ENCODE measurements around the gene S100PBP. TPM values are rescaled to one million over a fixed set of nuclear protein-coding genes. Genes with fewer than 3 reads are reported as not detected.

The S100PBP gene
- total RNA-seq, 1 donor from 2014 or later: 59.8 TPM

DNA sequence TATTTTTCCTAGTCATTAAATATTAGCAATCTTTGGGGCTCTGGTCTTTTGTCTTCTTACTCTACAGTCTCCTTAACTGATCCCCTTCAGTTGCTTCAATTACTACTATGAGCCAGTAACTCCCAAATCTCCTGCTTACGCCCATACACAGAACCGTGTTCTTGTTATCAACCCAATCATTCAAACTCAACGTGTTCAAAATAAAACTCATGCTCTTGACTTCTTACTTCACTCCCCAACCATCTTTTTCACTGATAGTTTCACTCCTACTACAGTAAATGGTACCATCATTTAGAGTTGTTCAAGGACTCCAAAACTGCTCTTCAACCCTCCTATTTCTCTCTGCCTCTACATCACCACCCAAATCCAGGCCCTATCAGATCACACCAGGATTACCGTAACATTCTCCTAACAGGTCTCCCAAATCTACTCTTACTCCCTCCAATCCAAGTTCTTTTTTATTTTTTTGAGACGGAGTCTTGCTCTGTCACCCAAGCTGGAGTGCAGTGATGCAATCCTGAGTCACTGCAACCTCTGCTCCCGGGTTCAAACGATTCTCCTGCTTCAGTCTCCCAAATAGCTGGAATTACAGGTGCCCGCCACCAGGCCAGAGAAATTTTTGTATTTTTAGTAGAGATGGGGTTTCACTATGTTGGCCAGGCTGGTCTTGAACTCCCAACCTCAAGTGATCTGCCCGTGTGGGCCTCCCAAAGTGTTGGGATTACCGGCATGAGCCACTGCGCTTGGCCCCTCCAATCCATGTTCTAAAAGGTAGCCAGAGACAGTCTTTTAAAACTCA, 3.3 kb upstream of the S100PBP start:
- ATAC-seq: no peak
- intact Hi-C loops (cut with DNase I): no loop called here

DNA sequence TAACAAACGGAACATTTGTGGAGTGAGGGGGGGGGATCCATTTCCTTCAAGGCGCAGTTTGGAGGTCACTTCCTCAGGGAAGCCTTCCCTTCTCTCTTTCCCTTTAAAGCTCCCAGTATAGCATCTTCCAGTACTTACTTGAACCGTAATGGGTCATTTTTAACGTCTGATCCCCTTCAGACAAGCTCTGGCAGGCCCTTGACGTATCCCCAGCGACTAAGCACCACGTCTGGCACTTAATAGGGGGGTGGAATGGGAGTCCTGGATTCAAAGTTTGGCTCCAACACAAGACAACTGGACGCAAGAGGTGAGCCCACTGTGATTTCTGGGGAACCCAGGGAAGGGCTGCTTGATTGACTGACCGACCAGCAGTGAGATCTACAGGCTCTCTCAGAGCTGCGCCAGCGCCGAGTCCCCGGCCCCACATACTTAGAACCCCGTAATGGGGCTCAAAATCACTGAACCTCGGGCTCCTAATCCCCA, 736 bp upstream of the S100PBP start:
- DNase-seq (ENCODE audit: low spot score): no peak
- intact Hi-C loops (cut with DNase I): no loop called here
- no peak for ATAC-seq

More for the DNA sequence above, 3.3 kb upstream of the S100PBP start:
- no peak for DNase-seq (ENCODE audit: low spot score)

DNA sequence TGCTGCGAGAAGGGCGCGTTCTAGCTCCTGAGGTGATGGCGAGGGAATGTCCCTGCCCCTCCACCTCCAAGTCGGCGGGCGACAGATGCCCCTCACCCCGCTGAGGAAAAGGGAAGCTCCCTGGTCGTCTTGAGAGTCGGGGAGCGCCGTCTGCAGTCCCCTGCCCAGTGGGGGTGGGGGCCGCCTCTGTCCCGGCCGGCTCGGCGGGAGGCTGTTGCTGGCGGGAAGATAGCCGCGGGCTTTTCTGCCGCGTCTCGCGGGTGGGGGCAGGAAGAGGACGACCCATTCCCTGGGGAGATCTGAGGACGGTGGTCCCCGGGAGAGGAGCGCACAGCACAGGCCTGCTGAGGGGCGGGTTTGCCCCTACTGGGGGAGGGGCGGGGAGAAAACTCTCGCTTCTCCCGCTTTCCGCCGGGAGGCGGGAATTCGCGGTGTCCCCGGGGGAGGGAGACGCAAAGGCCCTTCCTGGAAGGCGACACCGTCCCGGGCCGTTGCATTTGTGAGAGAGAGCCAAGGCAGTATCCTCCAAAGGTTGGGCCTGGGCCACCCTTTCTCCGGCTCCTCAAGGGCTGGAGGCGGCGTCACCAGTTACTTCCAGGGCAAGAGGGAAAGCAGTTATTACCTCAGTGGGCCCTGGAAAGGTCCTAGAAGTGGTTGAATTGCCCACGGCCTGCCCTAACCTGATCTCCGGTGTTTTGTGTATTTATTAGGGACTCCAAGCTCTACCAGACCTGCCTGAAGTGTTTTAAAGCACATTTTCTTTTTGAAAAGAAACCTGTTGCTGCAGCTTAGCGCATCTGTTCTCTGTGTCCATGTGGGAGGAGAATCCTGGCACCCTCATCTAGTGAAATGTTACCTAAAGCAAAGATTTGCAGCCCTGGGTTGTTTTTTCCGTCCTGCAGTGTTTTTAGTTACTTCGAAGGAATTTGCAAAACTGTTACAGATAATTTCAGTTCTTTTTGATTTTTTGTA, 648 bp downstream of the S100PBP start:
- DNase-seq (ENCODE audit: low spot score): peak; percentile 83
- intact Hi-C loops (cut with DNase I): no loop called here
- peak; percentile 59 for ATAC-seq

DNA sequence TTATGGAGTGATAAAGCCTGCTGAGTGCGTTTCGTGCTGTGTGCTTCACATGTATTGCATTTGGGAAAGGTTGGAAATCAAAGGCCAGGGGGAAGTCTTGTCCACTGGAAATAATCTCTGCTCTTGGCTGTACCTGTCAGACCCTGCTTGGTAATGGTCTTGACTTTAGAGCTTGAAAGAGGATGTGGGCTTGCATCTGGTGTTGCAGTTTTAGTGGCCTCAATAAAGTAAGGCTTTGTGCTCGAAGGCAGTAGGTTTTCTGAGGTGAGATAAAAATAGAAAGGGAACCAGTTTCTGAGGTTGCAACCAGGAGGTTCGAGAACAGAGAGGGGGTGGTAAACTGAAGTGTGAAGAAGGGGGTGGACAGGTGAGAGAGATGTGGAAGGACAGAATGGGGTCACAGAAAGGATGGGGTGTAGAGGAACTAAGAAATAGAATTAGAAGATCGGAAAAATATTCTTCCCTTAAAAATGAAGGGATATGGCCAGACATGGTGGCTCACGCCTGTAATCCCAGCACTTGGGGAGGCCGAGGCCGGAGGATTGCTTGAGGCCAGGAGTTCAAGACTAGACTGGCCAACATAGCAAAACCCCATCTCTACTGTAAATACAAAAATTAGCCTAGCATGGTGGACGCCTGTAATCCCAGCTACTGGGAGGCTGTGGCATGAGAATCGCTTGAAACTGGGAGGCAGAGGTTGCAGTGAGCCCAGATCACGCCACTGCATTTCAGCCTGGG, 1.5 kb downstream of the S100PBP start:
- intact Hi-C loops (cut with DNase I): no loop called here
- DNase-seq (ENCODE audit: low spot score): no peak
- no peak for ATAC-seq

DNA sequence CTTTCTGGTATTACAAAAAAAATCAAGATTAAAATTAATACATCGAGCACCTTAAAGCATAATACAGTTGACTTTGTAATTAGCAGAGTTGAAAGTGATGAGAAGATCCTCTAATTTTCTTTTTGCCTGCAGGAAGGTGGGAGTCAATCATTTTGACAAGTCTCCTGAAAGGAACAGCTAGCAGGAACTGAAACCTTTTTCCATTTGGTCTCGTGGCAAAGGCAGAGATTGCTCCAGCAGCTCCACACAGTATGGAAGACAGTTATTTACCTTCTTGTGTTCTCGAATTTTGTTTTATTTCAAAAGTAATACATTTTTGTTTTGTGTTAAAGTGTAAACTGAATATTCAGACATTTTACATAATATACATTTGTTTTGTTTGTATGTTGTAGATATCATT, 7.7 kb downstream of the S100PBP start:
- DNase-seq (ENCODE audit: low spot score): no peak
- ATAC-seq: no peak
- intact Hi-C loops (cut with DNase I): no loop called here

DNA sequence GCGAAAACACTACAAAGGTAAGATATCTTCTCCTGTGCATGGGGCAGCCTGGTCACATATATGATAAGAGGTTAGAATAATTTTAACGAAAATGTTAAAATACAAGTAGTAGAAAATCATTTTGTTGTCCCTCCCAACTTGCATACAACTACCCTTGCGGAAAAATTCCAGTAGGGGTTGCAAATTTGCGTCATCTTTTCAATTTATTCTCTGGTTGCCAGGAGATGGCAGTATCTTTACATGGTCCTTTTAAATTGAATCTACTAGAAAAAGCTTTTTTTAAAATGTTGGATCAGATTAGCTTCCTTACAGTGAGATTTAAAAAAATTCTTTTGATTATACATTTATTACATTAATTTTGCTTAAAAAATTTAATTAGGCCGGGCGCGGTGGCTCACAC, 10.9 kb downstream of the S100PBP start:
- no peak for ATAC-seq
- DNase-seq (ENCODE audit: low spot score): no peak
- intact Hi-C loops (cut with DNase I): no loop called here

DNA sequence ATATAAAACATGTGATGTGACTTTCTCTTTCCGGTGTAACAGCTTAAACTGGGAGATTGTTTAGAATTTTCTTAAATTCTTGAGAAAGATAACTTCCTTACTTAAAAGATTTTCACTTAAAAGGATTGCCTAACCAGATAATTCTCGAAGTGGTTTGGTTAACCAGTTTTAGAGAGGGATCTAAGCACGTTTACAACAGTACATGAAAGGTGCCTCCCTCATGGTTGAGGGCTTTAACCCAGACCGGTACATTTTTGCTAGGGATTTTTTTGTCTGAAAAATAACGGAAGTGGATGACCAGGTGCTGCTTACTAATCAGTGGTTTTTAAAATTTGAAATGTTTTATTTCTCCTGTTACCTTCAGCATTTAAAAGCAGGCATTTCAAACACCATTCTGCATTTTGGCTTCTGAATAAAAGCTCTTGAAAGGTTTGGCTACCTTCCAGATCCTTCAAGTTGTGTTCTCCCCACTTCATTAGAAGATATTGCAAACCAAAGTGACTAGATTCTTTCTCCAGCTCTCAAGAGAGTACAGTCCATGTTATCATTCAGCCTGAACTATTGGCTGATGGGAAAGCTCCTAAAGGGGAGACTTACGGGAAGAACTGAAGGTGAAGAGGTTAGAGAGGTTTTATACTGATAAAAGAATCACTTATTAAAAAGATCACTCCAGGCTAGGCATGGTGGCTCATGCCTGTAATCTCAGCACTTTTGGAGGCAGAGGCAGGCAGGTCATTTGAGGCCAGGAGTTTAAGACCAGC, 12.8 kb downstream of the S100PBP start:
- intact Hi-C loops (cut with DNase I): no loop called here
- no peak for ATAC-seq
- DNase-seq (ENCODE audit: low spot score): no peak

DNA sequence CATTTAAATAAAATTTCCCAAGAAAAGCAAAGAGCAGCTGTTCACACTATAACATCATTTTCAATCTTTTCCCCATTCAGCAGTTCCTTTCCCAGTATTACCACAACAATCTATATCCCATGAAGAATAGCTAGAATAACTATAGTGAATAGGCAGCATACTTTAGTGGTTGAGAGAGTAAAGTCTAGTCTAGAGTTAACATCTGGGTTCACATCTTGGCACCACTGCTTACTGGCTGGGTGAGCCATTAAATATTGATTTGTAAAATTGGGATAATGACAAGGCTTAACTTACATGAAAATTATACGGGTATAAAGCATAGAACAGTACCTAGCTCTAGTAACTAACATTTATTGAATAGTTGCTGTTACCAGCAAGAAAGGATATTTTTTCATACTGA, 14.4 kb downstream of the S100PBP start:
- DNase-seq (ENCODE audit: low spot score): no peak
- no peak for ATAC-seq
- intact Hi-C loops (cut with DNase I): no loop called here

DNA sequence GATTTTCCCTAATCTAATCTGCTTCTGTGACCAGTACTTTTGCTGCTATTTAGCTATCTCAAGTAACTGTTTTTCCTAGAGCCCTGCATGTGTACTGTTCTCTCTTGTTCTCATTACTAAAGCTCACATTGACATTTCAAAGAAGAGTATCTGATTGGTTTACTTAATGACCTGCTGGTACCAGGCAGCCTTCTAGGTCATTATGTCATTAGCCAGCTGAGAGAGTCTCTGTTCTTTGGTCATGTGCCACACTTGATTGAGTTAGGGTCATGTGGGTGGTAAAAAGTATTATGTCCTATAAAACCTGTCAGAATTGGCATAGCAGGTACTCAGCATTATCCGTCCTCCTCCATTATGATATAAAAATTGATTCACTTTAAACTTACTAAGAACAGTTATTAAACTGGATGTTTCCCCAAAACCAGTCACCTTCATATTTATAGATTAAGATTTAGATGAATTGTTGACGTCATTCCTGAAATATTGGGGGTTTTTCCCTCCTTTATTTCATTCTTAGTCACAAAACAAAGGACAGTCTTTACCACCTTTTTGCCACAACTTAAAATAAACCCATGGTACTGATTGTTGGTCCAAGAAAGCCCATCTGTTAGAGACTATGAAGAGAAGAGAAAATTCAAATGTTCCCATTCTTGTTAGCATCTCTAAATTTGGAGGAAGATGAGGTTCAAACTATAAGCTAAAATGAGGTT, 31.1 kb downstream of the S100PBP start:
- DNase-seq (ENCODE audit: low spot score) (no peak), ATAC-seq (no peak)
- intact Hi-C loops (cut with DNase I): no loop called here

DNA sequence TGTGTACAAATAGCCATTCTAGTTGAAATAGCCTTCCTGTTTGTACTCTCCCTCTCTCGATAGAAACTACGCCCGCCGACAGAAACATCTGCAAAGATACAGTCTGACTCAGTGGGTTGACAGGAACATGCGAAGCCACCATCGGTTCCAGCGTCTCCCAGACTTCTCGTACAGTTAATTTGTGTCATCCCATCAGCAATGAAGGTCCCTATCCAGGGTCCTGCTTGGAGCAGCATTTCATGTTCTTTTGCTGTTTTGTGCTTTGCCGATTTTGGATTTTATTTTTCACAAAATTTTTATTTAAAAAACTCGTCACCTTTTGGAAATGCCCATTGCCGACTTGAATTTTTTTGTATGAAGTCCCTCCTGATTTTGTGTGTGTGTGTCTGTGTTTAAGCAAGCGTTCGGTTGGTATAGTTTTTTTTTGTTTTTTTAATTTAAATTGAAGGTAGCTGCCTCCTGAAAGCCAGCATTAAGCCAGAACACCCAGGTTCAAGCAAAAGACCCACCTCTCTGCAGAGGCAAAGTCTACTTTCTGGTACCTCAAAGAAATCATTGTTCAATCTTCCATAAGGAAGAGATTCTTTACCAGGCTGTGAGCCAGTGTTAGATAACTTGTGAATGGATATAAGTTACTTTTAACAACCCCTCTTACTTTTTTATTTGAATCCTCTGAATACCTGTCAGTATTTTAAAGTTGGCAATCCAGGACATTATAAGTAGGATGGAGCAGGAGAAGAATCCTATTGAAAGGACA, 38.6 kb downstream of the S100PBP start:
- ATAC-seq (no peak), DNase-seq (ENCODE audit: low spot score) (no peak)
- intact Hi-C loops (cut with DNase I): no loop called here

DNA sequence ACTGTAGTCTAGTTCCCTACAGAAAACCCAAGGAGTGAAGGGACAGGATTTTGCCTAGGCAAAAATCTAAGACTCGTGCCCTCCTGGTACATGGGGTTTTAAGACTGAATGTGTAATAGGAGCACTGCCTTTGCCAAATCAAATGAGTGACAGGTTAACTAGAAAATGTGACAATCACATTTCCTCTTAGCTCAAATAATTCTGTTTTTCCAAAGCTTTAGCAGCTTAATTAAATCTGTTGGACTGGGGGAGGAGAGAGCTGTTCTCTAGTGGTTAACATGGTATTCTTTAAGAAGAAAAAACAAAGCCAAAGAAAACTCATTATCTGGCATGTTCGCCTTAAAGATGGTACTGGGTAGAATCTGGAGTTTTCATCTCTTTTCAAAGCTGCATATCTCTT, 40.7 kb downstream of the S100PBP start:
- DNase-seq (ENCODE audit: low spot score) (no peak), ATAC-seq (no peak)
- intact Hi-C loops (cut with DNase I): no loop called here

DNA sequence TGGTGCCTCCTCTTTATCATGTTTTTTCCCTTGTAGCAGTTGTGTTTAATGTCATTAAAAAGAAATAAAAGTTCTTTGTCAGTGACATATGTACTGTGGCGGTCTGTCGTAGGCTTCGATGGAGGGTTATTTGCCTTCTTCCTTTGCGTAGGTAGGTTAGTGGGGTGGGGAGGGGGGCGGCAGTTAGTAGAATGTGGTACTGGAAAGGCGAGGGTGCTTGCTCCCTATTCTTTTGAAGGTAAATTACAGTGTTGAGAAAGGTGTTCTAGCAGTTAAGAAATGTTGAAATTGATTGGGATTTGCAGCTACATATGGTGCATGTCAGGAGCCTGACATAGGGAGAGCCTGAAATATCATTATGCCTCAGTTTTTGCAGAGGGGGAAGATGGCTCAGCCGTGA, 41.3 kb downstream of the S100PBP start:
- ATAC-seq: no peak
- no peak for DNase-seq (ENCODE audit: low spot score)
- intact Hi-C loops (cut with DNase I): no loop called here

DNA sequence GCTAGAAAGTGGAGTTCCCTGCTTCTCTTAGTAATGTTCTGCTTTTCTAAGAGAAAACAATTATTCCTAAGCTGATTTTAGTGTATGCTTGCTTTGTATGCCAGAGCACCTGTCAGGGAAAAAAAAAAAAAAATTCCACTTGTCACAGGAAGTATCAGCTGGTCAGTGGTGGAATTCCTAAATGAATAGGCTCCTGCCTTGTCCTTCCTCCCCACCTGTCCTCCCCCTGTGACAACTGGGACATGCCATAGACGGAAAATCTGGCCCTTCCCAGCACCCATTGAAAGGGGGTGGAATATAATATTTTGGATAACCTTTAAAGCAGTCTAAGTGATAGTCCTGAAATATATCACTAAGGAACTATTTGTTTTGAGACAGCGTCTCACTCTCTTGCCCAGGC, 42.5 kb downstream of the S100PBP start:
- intact Hi-C loops (cut with DNase I): no loop called here
- DNase-seq (ENCODE audit: low spot score) (no peak), ATAC-seq (no peak)

DNA sequence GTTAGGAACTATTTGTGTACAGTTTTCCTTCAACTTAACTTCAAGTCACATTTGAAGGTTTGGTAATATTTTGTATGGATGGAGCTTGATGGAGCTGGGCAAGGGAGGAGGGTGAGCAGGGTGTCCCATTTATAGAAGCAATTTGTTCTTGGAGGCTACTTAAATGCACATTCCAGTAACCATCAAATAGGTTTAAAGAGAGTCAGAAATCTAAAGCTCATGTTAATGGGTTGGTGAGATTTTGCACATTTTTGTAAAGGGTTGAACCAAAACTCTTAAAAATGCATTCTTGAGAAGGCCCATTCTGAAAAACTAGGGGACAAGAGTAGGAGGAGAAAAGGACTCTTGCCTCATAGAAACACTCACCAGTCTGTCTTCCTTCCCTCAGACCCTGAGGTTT, 43.1 kb downstream of the S100PBP start:
- DNase-seq (ENCODE audit: low spot score) (no peak), ATAC-seq (no peak)
- intact Hi-C loops (cut with DNase I): no loop called here

DNA sequence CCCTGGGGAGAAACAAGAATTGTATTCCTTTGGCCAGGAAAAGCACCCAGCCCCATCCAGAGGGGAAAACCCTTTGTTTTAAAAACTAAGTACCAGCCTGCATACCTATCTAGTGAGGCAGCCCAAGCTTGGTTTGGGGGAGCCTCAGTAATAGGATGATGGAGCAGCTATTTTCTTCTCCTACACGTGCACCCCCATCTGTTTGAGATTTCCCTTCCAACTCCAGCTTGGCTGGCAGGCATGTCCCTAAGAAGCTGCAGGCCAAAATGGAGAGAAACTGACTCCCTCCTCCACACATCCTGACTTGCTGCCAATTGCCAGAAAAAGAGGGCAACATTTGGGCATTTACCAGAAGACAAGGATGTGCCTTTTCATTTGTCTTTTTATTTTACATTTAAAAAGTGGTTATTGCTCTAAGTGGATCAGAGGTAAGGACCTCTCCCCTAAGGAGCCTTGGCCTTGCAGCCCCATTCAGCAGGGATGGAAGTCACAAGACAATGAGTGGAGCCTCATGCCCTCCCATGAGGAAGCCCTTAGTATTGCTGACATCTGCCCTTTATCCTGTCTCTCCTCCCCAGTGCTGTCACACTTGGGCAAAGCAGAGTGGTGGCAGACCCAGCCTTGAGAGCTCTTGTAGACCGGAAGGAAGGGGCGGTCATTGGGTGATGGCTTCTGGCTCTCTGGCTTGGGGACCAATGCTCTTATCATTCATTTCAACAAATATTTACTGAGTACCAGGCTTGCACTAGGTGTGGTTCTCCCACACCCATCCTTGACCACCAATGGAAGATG, 44.6 kb downstream of the S100PBP start:
- ATAC-seq (no peak), DNase-seq (ENCODE audit: low spot score) (no peak)
- intact Hi-C loops (cut with DNase I): no loop called here

DNA sequence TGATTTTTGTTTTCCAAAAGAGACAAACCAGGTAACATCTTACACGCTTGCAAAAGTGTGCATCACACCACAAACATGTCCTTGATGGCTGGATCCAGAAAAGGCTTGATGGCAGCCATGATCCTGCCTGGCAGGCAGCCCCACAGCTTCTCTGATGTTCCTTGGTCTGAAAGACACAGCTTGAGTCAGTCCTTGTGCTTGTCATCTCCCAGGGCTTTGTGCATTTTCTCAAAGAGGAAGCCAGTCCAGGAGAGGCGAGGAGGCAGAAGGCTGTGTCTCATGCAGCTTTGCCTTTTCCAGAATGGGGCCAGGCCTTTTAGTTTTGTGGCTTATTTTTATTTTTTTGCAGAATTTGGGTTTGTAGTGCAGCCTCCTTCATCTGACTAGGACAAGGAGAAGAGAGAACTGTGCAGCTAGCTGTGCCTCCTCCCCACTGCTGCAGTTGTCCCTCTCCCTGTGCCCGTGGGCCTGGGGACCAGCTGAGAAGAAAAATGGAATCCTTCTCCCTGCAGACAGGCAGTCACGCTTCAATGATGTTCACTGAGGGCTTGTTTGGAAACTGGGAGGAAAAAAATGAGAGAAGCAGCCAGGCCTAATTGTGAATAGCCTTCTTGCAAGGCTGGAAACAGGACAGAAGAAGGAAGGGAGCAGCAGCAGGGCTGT, 45.9 kb downstream of the S100PBP start:
- intact Hi-C loops (cut with DNase I): no loop called here
- DNase-seq (ENCODE audit: low spot score): no peak
- no peak for ATAC-seq
